ENCODE measurements around the gene SLC20A1.

Gene SLC20A1

DNA sequence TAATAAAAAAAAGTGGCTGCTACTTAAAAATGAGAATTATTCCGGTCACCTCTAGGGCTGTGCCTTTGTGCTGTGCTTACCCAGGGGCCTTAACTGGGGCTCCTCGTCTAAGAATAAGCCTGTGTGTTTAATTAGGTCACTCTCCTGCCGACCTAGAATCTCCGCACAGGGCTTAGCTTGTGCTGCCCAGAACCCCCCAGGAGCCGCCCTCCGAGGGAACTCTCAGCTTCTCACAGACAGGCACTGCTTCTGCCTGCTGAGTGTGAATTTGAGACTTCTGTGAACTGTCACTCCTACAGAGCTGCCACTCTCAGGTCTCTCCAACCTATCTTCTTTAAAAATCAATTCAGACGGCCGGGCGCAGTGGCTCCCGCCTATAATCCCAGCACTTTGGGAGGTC is 63.2 kb downstream of the SLC20A1 start:
- Histone ChIP-seq H3K27ac (no peak overlapping the region), H3K4me3 (ENCODE audit: low read depth, low read length) (no peak overlapping the region), H3K27me3 (replicated peaks) (no peaks in the 10 kb centered on the region), H3K36me3 (replicated peaks) (no peaks in the 10 kb centered on the region)
- no peak for DNase-seq
- TF ChIP-seq, protein P1, sequence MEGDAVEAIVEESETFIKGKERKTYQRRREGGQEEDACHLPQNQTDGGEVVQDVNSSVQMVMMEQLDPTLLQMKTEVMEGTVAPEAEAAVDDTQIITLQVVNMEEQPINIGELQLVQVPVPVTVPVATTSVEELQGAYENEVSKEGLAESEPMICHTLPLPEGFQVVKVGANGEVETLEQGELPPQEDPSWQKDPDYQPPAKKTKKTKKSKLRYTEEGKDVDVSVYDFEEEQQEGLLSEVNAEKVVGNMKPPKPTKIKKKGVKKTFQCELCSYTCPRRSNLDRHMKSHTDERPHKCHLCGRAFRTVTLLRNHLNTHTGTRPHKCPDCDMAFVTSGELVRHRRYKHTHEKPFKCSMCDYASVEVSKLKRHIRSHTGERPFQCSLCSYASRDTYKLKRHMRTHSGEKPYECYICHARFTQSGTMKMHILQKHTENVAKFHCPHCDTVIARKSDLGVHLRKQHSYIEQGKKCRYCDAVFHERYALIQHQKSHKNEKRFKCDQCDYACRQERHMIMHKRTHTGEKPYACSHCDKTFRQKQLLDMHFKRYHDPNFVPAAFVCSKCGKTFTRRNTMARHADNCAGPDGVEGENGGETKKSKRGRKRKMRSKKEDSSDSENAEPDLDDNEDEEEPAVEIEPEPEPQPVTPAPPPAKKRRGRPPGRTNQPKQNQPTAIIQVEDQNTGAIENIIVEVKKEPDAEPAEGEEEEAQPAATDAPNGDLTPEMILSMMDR (IDR thresholded peaks at IDR 0.05; ENCODE audit: low read depth, low read length, missing control alignments) = no peak
- in situ Hi-C loops (cut with HindIII; ENCODE audit: low pct_ligation_motif_present, low sequenced_read_pairs) = no loop called here

DNA sequence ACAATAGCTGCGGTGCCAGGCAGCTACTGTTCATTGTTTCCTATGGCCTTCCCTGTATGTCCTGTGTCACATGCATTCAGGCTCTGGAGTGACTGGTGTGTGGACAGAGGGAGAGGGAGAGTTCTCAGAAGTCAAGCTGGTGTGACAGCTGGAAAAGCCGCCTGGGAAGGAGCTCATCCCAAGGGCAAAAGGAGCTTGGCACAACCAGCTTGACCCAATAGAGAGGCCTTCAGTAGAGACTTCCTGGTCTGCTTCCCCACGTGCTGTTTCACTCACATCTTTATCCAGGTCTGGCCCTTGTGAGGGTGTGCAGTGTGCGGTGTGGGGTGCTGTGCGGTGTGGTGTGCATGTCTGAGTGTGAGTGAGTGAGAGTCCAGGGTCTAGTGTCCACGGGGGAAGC is 64.0 kb downstream of the SLC20A1 start:
- in situ Hi-C loops (cut with HindIII; ENCODE audit: low pct_ligation_motif_present, low sequenced_read_pairs) = no loop called here
- Histone ChIP-seq H3K4me3 (ENCODE audit: low read depth, low read length) (no peak overlapping the region), H3K27ac (no peak overlapping the region), H3K27me3 (replicated peaks) (no peaks in the 10 kb centered on the region), H3K36me3 (replicated peaks) (no peaks in the 10 kb centered on the region)
- no peak for DNase-seq
- TF ChIP-seq, protein P1 (IDR thresholded peaks at IDR 0.05; ENCODE audit: low read depth, low read length, missing control alignments) = no peak

DNA sequence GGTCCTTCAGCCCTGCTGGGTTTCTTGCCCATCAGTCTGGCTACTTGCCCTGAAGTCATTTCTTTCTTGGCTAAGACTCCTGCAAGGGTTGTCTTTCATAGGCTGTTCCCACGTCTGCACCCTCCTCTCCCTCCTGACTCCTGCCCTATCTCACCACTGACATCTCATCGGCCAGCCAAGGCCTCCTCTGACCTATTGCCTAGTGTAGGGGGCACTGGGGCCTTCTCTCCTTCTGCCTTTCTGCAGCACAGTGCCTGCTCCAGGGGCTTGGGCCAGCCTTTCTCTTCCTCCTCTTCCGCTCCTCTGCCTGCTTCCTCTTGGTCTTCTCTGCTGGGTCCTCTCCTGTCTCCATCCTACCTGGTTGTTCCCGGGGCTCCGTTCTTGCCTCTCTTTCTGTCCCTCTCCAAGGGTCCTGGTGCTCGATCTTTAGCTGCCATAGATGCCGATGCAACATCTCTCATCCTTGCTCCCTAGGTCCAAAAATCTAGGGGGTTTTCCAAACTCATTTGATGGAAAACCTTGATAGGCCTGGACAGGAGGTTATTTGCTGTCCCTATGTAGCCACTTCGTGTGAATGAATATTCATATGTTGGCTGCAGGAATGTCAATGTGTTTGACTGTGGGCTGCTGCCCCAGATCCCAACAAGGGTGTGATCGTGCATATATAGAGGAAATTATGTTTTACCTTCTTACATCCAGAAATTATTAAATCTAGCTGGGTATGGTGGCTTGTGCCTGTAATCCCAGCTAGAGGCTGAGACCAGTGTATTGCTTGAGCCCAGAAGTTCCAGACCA is 65.4 kb downstream of the SLC20A1 start:
- Histone ChIP-seq H3K36me3 (replicated peaks) (no peaks in the 10 kb centered on the region), H3K4me3 (ENCODE audit: low read depth, low read length) (no peak overlapping the region), H3K27me3 (replicated peaks) (no peaks in the 10 kb centered on the region), H3K27ac (no peak overlapping the region)
- DNase-seq = no peak
- in situ Hi-C loops (cut with HindIII; ENCODE audit: low pct_ligation_motif_present, low sequenced_read_pairs) = no loop called here
- TF ChIP-seq, protein P1 (IDR thresholded peaks at IDR 0.05; ENCODE audit: low read depth, low read length, missing control alignments) = no peak

DNA sequence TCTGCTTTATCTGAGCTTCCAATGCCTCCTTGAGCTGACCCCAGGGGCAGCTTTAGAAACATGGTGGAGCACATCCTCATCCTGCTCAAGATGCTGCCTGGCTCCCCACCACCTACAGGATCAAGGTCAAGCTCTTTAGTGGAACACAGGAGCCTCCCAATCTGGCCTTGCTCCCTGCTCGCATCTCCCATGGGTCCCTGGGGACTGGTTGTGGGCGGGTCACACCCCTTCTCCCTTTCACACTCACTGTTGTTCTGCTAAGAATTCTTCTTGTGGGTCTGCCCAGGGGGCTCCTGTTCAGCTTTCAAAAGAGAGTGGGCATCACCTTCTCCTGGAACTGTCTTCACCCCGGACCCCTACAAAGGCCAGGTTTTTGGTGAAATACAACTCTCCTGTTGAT is 66.7 kb downstream of the SLC20A1 start:
- in situ Hi-C loops (cut with HindIII; ENCODE audit: low pct_ligation_motif_present, low sequenced_read_pairs) = no loop called here
- Histone ChIP-seq H3K36me3 (replicated peaks) (no peaks in the 10 kb centered on the region), H3K27me3 (replicated peaks) (no peaks in the 10 kb centered on the region), H3K4me3 (ENCODE audit: low read depth, low read length) (no peak overlapping the region), H3K27ac (peak overlapping the region; percentile 18)
- DNase-seq = no peak
- TF ChIP-seq, protein P1 (IDR thresholded peaks at IDR 0.05; ENCODE audit: low read depth, low read length, missing control alignments) = no peak

DNA sequence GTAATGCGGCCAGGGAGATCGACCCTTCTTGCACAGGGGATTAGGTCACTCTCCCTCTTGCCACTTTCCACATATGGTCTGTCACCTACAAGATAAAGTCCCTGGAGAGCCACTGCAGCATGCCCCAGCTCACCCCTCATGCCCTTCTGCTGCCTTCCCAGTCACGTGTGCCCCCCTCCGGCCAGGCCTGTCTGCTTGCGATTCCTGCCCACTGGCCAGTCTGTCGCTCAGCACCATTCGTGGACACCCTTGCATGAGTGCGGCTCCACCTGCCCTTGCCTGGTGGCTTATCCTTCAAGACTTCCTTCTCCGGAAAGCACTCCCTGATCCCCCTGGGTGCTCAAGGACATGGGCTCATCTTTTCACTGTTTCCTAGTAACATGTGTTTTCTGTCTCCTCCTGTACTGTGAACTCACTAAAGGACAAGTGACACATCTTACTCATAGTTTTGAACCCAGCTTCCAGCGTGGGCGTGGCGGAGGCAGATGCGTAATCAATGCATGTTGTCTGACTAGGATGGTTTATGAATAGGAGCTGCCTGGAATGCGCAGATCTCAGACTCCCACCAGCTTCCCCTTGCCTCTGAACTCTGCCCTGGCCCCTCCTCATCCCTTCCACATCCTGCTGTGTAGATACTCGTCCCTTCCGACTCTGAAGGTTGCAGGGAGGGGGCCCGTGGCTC is 67.3 kb downstream of the SLC20A1 start:
- Histone ChIP-seq H3K36me3 (replicated peaks) (no peaks in the 10 kb centered on the region), H3K4me3 (ENCODE audit: low read depth, low read length) (no peak overlapping the region), H3K27me3 (replicated peaks) (no peaks in the 10 kb centered on the region), H3K27ac (peak overlapping the region; percentile 56)
- in situ Hi-C loops (cut with HindIII; ENCODE audit: low pct_ligation_motif_present, low sequenced_read_pairs) = no loop called here
- DNase-seq = peak; percentile 97
- TF ChIP-seq, protein P1 (IDR thresholded peaks at IDR 0.05; ENCODE audit: low read depth, low read length, missing control alignments) = no peak
